Measurements from ENCODE around the gene MTHFD1L.
A peak's percentile ranks its signal among the peaks of the same experiment; 100 is the strongest.

MTHFD1L gene

GRCh38 chr6:150934380-150934779, 68.9 kb downstream of the MTHFD1L start:
- DNase-seq (ENCODE audit: low spot score): no peak

GRCh38 chr6:150936021-150936555, 70.6 kb downstream of the MTHFD1L start:
- peak; percentile 7 for DNase-seq (ENCODE audit: low spot score)

DNA sequence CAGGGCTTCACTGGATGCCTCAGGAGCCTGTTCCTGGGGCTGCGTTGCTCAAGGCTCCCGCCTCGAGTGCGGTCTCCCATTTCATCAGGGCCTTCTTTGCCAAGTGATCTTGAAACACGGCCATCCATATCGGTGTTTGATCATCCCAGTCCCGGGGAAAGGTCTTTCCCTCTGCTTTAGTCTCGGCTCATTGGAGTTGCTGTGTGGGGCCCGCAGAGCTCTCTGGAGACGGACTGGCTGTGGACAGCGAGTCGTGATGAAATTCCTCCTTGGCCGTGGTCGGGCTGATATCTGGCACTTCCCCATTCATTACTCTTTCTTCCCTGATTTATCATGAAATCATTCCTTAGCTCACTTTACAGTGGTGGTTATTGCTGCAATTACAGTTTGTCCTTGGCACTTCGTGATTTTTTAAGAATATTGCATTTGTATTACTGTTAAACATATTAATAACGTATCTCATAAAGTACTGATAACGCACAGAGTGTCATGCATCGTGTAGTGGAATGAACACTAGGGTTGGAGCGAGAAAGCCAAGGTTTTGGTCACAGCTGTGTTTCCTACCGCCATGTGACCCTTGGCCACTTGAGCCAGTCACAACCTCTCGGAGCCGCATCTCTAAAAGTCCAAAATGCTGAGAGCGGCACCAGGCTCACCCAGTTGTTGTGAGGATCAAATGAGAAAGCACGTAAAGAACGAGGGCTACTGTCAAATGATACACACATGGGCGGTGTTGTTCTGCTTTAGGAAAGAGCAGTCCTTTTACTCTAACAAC, 71.8 kb downstream of the MTHFD1L start:
- no peak for DNase-seq (ENCODE audit: low spot score)

GRCh38 chr6:150939399-150939798, 73.9 kb downstream of the MTHFD1L start:
- DNase-seq (ENCODE audit: low spot score): no peak

GRCh38 chr6:150940941-150941340, 75.4 kb downstream of the MTHFD1L start:
- no peak for DNase-seq (ENCODE audit: low spot score)

DNA sequence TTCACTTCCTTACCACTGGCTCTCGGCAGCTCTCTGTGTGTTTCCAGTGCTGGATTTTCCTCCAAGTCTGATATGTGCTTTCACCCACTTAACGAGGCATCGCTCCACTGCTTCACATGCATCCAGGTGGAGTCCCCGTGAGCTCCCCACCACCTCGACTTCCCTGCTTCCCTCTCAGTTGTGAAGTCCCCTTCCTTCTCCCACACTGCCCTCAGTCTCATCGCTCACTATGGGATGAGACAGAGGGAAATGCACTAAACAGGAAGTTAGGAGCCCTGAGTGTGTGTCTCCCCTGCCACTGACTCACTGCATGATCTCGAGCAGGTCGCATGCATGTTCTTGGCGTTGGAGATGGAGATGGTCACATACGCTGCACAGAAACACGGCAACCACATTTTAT, 84.0 kb downstream of the MTHFD1L start:
- DNase-seq (ENCODE audit: low spot score): no peak

DNA sequence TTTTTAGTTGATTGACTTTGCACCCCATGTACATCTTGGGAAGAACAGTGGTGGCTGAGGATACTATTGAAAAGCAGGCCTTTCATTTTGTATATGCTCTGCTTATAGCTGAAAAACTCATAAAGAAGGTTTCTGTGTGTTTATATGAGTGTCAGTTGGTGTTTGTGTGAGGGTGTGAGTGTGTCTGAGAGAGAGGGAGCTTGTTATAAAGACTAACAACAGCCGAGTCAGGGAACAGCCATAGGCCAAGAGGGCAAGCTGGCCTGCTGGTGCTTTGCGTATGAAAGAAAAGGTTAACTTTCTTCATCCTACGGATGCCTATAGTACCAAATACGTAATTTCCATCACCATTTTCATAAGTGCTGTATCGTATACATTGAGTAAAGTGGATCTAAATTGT, 88.3 kb downstream of the MTHFD1L start:
- DNase-seq (ENCODE audit: low spot score): no peak

GRCh38 chr6:150959166-150959565, 93.7 kb downstream of the MTHFD1L start:
- DNase-seq (ENCODE audit: low spot score): no peak

- DNase-seq (ENCODE audit: low spot score): no peak
Observed at GRCh38 chr6:150962436-150962835, 96.9 kb downstream of the MTHFD1L start.

GRCh38 chr6:150964765-150965164, 99.3 kb downstream of the MTHFD1L start:
- DNase-seq (ENCODE audit: low spot score): no peak

- no peak for DNase-seq (ENCODE audit: low spot score)
Observed at GRCh38 chr6:150966786-150967185, 101.3 kb downstream of the MTHFD1L start.

- no peak for DNase-seq (ENCODE audit: low spot score)
Observed at GRCh38 chr6:150967381-150967780, 101.9 kb downstream of the MTHFD1L start.

GRCh38 chr6:150967910-150968309, 102.4 kb downstream of the MTHFD1L start:
- no peak for DNase-seq (ENCODE audit: low spot score)

DNA sequence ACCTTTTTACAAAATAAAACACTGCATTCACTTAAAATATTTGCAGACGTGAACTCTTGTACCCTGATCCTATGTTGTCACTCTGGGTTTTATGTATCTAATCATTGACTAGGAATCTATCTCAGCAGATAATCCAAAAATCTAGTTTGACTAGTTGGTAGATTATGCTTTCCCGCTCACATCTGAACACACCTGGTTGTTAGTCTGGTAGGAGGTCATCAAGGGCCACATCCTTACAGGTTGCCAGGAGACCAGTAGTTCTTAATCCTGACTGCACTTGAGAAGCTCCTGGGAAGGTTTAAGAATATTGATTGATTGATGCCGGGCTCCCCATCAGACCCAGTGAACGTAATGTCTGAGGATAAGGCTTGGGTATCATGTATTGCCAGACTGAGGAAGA, 104.4 kb downstream of the MTHFD1L start:
- DNase-seq (ENCODE audit: low spot score): no peak

- no peak for DNase-seq (ENCODE audit: low spot score)
Observed at GRCh38 chr6:150971219-150971618, 105.7 kb downstream of the MTHFD1L start.

GRCh38 chr6:150975136-150975535, 109.6 kb downstream of the MTHFD1L start:
- DNase-seq (ENCODE audit: low spot score): no peak

GRCh38 chr6:150977281-150977680, 111.8 kb downstream of the MTHFD1L start:
- DNase-seq (ENCODE audit: low spot score): no peak

DNA sequence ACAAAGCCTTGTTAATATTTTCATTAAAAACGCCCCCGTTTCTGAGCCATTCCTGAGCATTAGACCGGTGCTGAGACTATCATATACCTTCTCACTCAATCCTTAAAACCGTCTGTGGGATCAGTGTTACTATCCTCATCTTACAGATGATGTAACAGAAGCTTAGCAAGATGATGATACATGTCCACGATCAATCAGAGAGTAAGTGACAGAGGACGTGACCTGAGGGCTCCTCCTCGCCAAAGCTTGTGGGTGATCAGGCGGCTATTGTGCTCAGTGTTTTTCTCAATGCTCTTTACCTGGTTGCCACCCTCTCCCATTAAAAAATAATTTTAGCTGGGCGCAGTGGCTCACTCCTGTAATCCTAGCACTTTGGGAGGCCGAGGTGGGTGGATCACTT, 113.1 kb downstream of the MTHFD1L start:
- DNase-seq (ENCODE audit: low spot score): no peak

- DNase-seq (ENCODE audit: low spot score): no peak
Observed at GRCh38 chr6:150979826-150980350, 114.4 kb downstream of the MTHFD1L start.

DNA sequence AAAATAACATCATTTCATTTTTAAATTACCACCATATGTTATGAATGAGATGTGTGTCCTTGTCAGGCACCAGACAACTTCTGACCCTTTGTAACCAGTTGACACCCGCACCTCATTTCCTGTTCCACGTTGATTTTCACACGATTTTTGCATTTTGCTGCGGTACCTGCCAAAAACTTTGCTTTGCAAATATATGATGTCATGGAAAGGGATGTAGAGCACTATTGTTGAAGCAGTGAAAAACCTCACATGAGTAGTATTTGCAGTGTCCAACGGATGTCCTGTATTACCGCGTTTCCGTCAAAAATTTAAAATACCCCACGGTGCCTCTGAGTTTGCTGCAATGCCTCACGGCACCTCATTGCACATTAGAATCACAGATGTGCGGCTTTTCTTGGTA, 115.6 kb downstream of the MTHFD1L start:
- no peak for DNase-seq (ENCODE audit: low spot score)

GRCh38 chr6:150981669-150982068, 116.2 kb downstream of the MTHFD1L start:
- no peak for DNase-seq (ENCODE audit: low spot score)

GRCh38 chr6:150987371-150987828, 121.9 kb downstream of the MTHFD1L start:
- no peak for DNase-seq (ENCODE audit: low spot score)

GRCh38 chr6:150987855-150988464, 122.5 kb downstream of the MTHFD1L start:
- no peak for DNase-seq (ENCODE audit: low spot score)
